Suprapubic skin (tissue), 3 donors: ENCODE results near the gene SORCS2.

ENCODE experiments used
- CTCF ChIP-seq, 2 donors: fragments of 200-600 bp in 1 of 2; fragments of 450-650 bp in 1 of 2; sonication (generic) in 1 of 2; IDR thresholded peaks; one replicate each; pipeline ENCODE4 v1.5.1; 2016 to 2019; ENCODE audit warnings: antibody characterized with exemption in 2 of 2, mild to moderate bottlenecking in 1 of 2, moderate library complexity in 1 of 2
- EP300 ChIP-seq: sonication (generic); formaldehyde crosslinking; IDR thresholded peaks from one replicate; pipeline ENCODE4 v1.6.1; 2017; ENCODE audit warnings: antibody characterized with exemption

GRCh38 chr4:7687796-7688195, 495.5 kb downstream of the SORCS2 start:
- TF ChIP-seq CTCF (IDR thresholded peaks at IDR 0.05) (no peak), EP300 (no peak)
